Duodenal mucosa (tissue), 2 donors: ENCODE data around the gene ELAVL3.

Source experiments
- H3K27ac ChIP-seq: one replicate; pipeline ENCODE4 v1.7.0; 2013; ENCODE audit warnings: low read depth, low read length
- H3K27me3 ChIP-seq, 2 donors: one replicate each; pipeline ENCODE4 v1.7.0; 2013; ENCODE audit warnings: low read length in 2 of 2, control low read depth in 1 of 2; ENCODE audit not compliant: insufficient read depth in 2 of 2, control insufficient read depth in 1 of 2
- H3K36me3 ChIP-seq, 2 donors: one replicate each; pipeline ENCODE4 v1.7.0; 2013; ENCODE audit warnings: low read length in 2 of 2, control low read depth in 1 of 2; ENCODE audit not compliant: insufficient read depth in 2 of 2, control insufficient read depth in 1 of 2
- H3K4me1 ChIP-seq, 2 donors: one replicate each; pipeline ENCODE4 v1.7.0; 2013; ENCODE audit warnings: low read length in 2 of 2, control low read depth in 1 of 2; ENCODE audit not compliant: insufficient read depth in 2 of 2, control insufficient read depth in 1 of 2
- H3K4me3 ChIP-seq, 2 donors: one replicate each; pipeline ENCODE4 v1.7.0; 2013; ENCODE audit warnings: low read length in 2 of 2, low read depth in 1 of 2
- H3K9ac ChIP-seq, 2 donors: one replicate each; pipeline ENCODE4 v1.7.0; 2013; ENCODE audit warnings: low read length in 2 of 2, low read depth in 1 of 2
- H3K9me3 ChIP-seq, 2 donors: one replicate each; pipeline ENCODE4 v1.7.0; 2013; ENCODE audit warnings: low read length in 2 of 2, control low read depth in 1 of 2; ENCODE audit not compliant: control insufficient read depth in 1 of 2

The ELAVL3 gene

DNA sequence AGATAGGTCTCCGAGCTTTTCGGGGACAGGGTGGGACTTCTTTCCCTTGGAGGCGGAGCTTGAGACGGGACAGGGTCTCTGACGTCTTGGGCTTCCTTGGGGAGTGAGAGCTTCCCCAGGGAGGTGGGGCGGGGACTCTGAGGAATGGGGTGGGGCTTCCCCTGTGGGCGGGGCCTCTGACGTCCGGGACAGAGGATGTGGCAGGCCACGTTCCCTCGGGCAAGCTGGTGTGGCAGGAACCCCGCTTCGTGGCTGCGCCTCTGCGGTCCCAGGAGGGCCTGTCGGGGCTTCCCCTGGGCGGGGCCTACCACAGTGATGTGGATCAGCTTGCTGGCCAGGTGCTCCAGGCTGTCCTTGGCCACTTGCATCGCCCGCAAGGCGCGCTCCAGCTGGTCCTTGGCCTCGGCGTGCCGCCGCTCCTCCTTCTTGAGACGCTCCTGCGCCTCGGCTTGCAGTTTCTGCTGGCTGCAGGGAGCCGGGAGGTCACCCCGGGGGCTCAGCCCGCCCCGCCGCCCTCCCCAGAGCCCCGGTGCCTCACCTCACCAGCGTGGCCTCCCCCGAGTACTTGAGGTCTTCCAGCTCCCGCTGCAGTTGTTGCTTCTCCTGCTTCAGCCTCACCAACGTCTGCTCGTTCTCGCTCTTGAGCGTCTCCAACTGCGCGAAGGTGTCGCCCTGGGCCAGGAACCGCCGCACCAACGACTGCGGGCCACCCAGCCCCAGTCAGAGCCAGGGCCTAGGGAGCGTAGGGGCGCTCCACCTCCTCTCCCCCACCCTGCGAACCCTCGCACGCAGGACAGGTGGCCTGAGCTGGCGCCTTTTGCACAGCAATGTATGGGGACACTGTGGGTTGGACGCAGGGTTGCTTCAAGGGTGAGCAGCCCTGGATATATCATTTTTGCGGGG, 58.4 kb downstream of the ELAVL3 start:
- Histone ChIP-seq H3K4me3 (peak overlapping the region; percentile 55 to 60), H3K27me3 (peaks cover 46 to 50% of the 10 kb centered on the region in 2 donors), H3K4me1 (peaks cover 20 to 32% of the 10 kb centered on the region in 2 donors), H3K27ac (no peak overlapping the region), H3K9me3 (no peaks in the 10 kb centered on the region), H3K9ac (no peak overlapping the region), H3K36me3 (no peaks in the 10 kb centered on the region)

DNA sequence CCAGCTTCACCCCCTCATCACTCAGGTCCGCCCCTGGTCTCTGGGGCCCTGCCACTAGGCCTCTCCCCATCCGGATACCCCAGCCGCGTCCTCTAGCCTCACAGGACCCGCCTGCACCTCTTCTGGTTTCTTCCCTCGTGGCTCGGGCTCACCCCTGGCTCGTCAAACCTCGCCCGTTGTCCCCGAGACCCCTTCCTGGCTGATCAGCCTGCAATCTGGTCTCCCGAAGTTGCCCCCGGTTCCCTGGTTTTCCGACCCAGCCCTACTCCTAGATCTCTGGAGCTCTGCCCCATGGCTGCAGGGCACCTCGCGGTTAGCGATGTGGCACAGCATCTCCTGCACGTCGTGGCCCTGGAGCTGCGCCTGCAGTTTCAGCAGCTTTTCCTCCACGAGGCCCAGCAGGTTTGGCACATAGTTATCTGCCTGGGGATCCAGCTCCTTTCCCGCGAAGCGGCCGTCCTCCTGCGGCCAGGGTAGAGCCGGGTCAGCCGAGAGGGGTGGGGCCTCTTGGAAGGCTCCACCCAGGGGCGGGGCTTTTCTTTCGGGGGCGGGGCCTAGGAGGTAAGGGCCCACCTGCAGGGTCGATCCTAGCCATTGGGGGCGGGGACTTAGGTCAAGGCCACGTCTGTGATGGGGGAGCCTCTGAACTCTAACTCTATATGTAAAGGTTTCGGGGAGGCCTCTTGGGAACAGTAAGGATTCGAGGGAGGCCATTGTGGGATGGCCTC, 59.3 kb downstream of the ELAVL3 start:
- Histone ChIP-seq H3K9me3 (no peaks in the 10 kb centered on the region), H3K27ac (no peak overlapping the region), H3K4me3 (peak overlapping the region; percentile 55 to 60), H3K27me3 (peaks cover 50% of the 10 kb centered on the region in 2 donors), H3K9ac (no peak overlapping the region), H3K4me1 (peaks cover 20 to 32% of the 10 kb centered on the region in 2 donors), H3K36me3 (no peaks in the 10 kb centered on the region)

DNA sequence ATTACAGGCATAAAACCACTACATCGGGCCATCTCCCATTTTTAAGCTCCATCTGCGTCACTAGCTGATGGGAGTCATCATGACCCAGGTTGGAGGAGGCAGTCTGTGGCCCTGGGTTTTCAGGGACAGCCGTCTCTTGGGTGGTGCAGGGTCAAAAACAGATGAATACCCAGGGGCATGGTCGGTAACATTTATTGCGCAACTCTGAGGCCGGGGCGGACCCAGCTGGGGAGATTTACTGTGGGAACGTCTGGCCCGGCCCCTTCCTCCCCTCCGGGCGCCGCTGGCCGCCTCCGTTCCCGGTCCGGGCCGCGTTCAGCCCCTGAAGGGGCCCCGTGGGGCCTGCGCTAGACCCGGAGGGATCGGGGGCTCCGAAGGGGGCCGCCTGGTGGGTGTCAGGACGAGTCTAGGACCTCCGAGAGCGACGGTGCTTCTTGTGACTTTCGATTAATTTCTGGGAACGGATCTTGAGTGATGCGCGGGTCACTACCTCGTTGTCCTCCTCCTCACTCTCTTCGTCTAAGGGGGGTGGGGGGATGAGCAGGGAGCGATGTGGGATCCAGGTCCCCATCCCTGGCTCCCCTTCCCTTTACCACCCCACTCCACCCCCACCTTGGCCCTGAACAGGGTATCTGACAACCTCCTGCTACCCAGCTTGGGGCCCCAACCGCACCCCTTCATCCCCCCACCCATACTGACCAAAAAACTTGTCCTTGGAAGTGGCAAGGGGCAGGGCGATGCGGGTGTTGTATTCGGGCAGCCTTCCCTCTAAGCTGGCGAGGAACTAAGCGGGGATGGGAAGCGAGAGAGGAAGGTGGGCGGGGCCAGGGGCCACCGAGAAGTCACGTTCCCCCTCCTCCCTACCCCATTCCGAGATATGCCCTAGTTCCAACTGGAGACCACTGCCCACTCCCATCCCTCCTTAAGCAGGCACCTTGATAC, 60.1 kb downstream of the ELAVL3 start:
- Histone ChIP-seq H3K27ac (no peak overlapping the region), H3K36me3 (no peaks in the 10 kb centered on the region), H3K4me3 (peak overlapping the region; percentile 32 to 53), H3K9ac (no peak overlapping the region), H3K4me1 (peaks cover 20 to 32% of the 10 kb centered on the region in 2 donors), H3K27me3 (peaks cover 50 to 52% of the 10 kb centered on the region in 2 donors), H3K9me3 (no peaks in the 10 kb centered on the region)

DNA sequence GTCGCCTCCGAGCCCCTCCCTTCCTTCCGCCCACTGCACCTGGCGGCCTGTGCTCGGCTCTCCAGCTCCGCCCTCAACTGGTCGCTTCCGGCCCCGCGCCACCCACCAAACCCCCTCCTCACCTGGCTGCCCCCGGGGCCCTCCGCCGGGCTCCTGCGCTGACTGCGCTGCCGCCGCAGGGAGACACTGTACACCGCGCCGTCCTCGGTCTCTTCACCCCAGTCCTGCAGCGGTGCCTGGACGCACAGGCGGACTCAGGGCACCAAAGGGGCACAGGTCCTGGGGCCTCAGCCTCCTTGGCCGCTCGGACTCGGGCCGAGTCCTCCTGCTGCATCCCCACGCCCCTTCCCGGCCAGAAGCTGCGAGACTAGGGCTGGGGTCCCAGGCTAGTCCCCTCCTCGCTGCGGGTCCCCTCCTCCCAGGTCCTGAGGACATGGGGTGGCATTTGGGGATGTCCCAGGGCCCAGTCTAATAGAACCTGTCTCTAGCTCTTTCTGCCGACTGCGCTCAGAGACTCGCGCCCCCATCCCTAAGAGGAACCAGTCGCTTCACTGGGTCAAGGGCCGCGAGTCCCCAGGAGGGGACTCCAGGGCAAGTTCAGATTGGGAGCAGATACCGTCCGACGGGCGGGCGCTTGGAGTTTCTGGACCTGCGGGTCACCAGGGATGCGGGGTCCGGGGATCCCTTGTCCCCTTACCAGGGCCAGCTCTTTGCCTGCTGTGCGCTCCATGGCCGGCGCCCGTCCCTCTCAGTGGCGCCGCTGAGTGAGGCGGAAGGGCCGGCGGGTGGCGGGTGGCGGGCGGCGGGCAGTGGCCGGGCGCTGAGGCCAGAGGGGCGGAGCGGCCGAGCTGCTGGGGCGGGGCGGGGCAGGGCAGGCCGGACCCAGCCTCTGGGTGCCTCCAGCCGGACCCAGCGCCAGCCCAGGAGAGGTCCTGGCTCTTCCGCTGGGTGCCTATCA, 62.0 kb downstream of the ELAVL3 start, which contains the start of gene RGL3:
Gene RGL3 (minus strand): TSS at position 766 of the 958 bp plus-strand sequence. CDS start 36 bp downstream, at position 730.
- Histone ChIP-seq H3K27ac (no peak within 1 kb of the TSS), H3K4me1 (peaks cover 20 to 32% of the 10 kb centered on the region in 2 donors), H3K4me3 (peak within 1 kb of the TSS; percentile 42 to 53), H3K36me3 (no peaks in the 10 kb centered on the region), H3K9ac (no peak within 1 kb of the TSS), H3K27me3 (peaks cover 47% of the 10 kb centered on the region in 2 donors), H3K9me3 (no peaks in the 10 kb centered on the region)

DNA sequence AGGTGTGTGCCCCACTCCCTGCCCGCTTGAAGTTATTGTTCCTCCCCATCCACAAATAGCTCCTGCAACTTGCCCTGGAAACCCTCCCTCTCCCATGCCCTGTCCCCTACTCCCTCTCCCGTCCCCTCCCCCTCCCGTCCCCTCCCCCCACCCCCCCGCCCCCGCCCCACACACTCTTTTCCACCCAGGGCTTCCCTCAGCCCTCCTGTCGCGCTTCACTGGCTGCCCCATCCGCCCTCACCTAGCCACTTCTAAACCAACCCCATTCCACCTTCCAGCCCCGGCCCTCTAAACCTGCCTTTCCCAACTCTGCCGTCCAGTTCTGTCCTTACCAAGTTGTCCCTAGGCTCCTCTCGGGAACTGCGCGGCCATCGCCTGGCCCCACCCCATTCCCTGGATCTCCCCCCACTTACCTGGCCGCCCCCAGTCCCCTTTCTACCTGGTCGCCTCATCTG, 62.7 kb downstream of the ELAVL3 start:
- no peak overlapping the region for H3K27ac ChIP-seq
- H3K9me3 ChIP-seq = no peaks in the 10 kb centered on the region
- peaks cover 40 to 41% of the 10 kb centered on the region in 2 donors for H3K27me3 ChIP-seq
- peak overlapping the region in 1 of 2 donors; percentile 53 for H3K4me3 ChIP-seq
- no peaks in the 10 kb centered on the region for H3K36me3 ChIP-seq
- no peak overlapping the region for H3K9ac ChIP-seq
- H3K4me1 ChIP-seq = peaks cover 20 to 27% of the 10 kb centered on the region in 2 donors

DNA sequence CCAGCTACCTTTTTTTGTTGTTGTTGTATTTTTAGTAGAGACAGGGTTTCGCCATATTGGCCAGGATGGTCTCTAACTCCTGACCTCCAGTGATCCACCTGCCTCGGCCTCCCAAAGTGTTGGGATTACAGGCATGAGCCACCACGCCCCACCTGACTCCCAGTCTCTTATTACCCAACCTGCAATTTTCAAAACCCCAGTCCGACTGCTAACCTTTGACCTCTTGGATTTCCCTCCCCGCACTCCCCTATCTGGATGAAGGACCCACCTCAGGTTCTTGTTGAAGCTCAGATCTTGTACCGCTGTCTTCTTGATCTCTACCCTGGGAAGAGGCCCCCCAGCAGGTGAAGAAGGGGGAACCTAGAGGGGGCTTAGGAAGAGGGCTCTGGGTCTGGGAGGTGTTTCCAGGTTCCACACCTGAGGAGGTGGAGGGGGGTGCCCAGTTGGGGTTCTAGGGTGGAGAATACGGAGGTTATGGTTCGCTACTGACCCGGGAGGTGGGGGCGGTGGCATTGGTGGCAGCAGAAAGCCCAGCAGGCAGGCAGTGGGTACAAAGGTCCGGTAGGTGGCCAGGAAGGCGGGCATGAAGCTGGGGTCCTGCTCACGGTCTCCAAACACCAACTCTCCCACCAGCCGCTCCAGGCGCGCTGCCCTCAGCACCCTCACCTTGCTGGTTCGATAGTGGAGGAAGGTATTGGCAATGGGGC, 64.3 kb downstream of the ELAVL3 start:
- H3K4me3 ChIP-seq = no peak overlapping the region
- peaks cover 12 to 13% of the 10 kb centered on the region in 2 donors for H3K4me1 ChIP-seq
- H3K27me3 ChIP-seq = peaks cover 26 to 35% of the 10 kb centered on the region in 2 donors
- H3K9ac ChIP-seq = no peak overlapping the region
- no peak overlapping the region for H3K27ac ChIP-seq
- no peaks in the 10 kb centered on the region for H3K9me3 ChIP-seq
- no peaks in the 10 kb centered on the region for H3K36me3 ChIP-seq

DNA sequence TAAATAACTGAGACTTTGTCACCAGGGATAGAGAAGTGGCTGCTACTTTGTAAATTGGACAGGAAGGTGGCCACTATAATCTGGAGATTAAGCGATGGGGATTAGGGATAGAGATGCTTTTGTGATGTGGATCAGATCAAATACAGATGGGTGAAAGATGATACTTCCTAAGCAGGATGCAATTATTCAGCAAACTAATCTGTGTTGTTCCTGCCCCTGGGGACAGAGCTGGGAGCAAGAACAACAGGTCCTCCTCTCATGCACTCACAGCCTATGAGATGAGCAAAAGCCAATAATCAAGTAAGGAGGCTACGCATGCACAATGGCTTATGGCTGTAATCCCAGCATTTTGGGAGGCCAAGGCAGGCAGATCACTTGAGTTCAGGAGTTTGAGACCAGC, 66.3 kb downstream of the ELAVL3 start:
- no peak overlapping the region for H3K4me3 ChIP-seq
- no peak overlapping the region for H3K27ac ChIP-seq
- H3K9me3 ChIP-seq = no peaks in the 10 kb centered on the region
- no peaks in the 10 kb centered on the region for H3K4me1 ChIP-seq
- no peak overlapping the region for H3K9ac ChIP-seq
- peaks cover 11 to 24% of the 10 kb centered on the region in 2 donors for H3K27me3 ChIP-seq
- no peaks in the 10 kb centered on the region for H3K36me3 ChIP-seq

DNA sequence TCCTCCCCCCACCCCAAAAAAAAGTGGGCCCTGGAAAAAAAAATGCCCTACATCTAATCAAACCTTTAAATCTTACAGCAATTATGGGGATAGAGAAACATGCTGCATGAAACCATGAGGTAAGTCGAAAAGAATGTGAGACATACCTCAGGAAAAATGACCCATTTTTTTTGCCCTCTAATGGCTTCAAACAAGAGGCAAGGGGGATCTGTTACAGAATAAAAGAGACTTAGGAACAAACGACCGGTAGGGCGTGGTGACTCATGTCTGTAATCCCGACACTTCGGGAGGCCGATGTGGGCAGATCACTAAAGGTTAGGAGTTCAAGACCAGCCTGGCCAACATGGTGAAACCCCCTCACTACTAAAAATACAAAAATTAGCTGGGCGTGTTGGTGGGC, 70.2 kb downstream of the ELAVL3 start:
- Histone ChIP-seq H3K36me3 (no peaks in the 10 kb centered on the region), H3K4me3 (no peak overlapping the region), H3K4me1 (no peaks in the 10 kb centered on the region), H3K9me3 (no peaks in the 10 kb centered on the region), H3K27ac (no peak overlapping the region), H3K9ac (no peak overlapping the region), H3K27me3 (peaks cover 0 to 3% of the 10 kb centered on the region in 2 donors)
